ENCODE results near the gene QRSL1.

DNA sequence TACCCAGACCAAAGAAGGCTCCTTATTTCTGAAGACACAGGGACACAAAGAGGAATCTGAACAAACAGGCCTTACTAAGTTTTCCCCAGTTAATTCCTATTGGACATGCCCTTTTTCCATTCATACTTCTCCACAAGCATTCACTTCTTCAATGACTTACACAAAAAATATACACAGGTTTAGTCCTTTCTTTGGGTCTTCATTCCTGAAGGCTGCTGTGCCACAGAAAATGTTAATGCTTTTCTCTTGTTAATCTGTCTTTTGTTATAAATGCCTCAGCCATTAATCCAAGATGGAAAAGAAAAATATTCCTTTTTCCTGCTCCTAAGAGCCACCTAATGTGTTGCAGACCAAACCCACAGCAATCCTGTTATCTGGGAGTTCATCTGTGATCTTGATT, 71.2 kb downstream of the QRSL1 start:
- no peak for TF ChIP-seq POLR2AphosphoS5 (IDR thresholded peaks at IDR 0.05)
- TF ChIP-seq CTCF (IDR thresholded peaks at IDR 0.05) = no peak
- TF ChIP-seq POLR2A (IDR thresholded peaks at IDR 0.05) = no peak
